HepG2 (cell line): ENCODE measurements around the gene JAG1. TPM values are rescaled to one million over a fixed set of nuclear protein-coding genes. Genes with fewer than 3 reads are reported as not detected.

ENCODE experiments used
- BCL6 ChIP-seq: IDR thresholded peaks from 2 replicates; pipeline ENCODE4 v1.6.1; 2016; ENCODE audit warnings: missing genetic modification reagents, missing compliant biosample characterization
- CCDC6 ChIP-seq: sonication (generic); formaldehyde crosslinking; IDR thresholded peaks from 2 replicates; pipeline ENCODE4 v1.8.1; 2022; ENCODE audit warnings: mild to moderate bottlenecking, missing genetic modification reagents, moderate library complexity
- EEA1 ChIP-seq: sonication (generic); formaldehyde crosslinking; IDR thresholded peaks from 2 replicates; pipeline ENCODE4 v1.5.1; 2020; ENCODE audit warnings: mild to moderate bottlenecking, missing genetic modification reagents, borderline replicate concordance
- ONECUT2 ChIP-seq: sonication (generic); formaldehyde crosslinking; IDR thresholded peaks from 2 replicates; pipeline ENCODE4 v1.4.0; 2020; ENCODE audit warnings: missing genetic modification reagents
- RCOR2 ChIP-seq: IDR thresholded peaks from 2 replicates; pipeline ENCODE4 v1.6.1; 2016; ENCODE audit warnings: missing biosample characterization, missing genetic modification reagents
- RFX3 ChIP-seq: IDR thresholded peaks from 2 replicates; pipeline ENCODE4 v1.6.1; 2016; ENCODE audit warnings: missing biosample characterization, missing genetic modification reagents
- ZNF879 ChIP-seq: sonication (generic); formaldehyde crosslinking; IDR thresholded peaks from 2 replicates; pipeline ENCODE4 v1.8.1; 2023; ENCODE audit warnings: missing genetic modification reagents
- ZSCAN29 ChIP-seq: sonication (generic); formaldehyde crosslinking; conservative IDR thresholded peaks from 2 replicates; pipeline ENCODE4 v1.4.0; 2020; ENCODE audit warnings: mild to moderate bottlenecking, missing genetic modification reagents
- polyA plus RNA-seq, 8 experiments: library from polyadenylated mRNA; depleted of rRNA in 3 of 8; stranded (reverse) in 7 of 8; unstranded in 1 of 8; fragments of >200 nt; fragmentation: Illumina TruSeq in 4 of 8; extraction: Trizol in 4 of 8; gene quantifications; 2 replicates each; pipeline versions ENCODE4 v1.2.1 to v1.2.3, GENCODE V29; 2011 to 2016; ENCODE audit warnings: low read depth in 4 of 8, missing spikeins in 1 of 8, mixed read lengths in 1 of 8; ENCODE audit not compliant: insufficient read depth in 1 of 8
- total RNA-seq, 5 experiments: library from RNA; depleted of rRNA; stranded (reverse); fragments of >200 nt; fragmentation: Illumina TruSeq; extraction: Trizol; gene quantifications; 2 replicates each; pipeline ENCODE4 v1.2.3, GENCODE V29; 2016; ENCODE audit warnings: low read depth in 1 of 5
- TF ChIP-seq, protein P1 (sequence below): sonication (generic); formaldehyde crosslinking; IDR thresholded peaks from 2 replicates; pipeline ENCODE4 v1.4.0; 2020; ENCODE audit warnings: missing genetic modification reagents, borderline replicate concordance
- TF ChIP-seq, protein P2 (sequence below): sonication (generic); formaldehyde crosslinking; IDR thresholded peaks from 2 replicates; pipeline ENCODE4 v1.8.1; 2023; ENCODE audit warnings: mild to moderate bottlenecking, moderate library complexity, missing genetic modification reagents
- TF ChIP-seq, protein P3 (sequence below): sonication (generic); formaldehyde crosslinking; IDR thresholded peaks from 2 replicates; pipeline ENCODE4 v1.8.1; 2023; ENCODE audit warnings: mild to moderate bottlenecking, missing genetic modification reagents

The JAG1 gene
- total and polyA plus RNA-seq, 2 of the 13 experiments (the other 11 are each of a cell fraction or from before 2014, with no cell fraction given), result 47.1 to 56.3 TPM

DNA sequence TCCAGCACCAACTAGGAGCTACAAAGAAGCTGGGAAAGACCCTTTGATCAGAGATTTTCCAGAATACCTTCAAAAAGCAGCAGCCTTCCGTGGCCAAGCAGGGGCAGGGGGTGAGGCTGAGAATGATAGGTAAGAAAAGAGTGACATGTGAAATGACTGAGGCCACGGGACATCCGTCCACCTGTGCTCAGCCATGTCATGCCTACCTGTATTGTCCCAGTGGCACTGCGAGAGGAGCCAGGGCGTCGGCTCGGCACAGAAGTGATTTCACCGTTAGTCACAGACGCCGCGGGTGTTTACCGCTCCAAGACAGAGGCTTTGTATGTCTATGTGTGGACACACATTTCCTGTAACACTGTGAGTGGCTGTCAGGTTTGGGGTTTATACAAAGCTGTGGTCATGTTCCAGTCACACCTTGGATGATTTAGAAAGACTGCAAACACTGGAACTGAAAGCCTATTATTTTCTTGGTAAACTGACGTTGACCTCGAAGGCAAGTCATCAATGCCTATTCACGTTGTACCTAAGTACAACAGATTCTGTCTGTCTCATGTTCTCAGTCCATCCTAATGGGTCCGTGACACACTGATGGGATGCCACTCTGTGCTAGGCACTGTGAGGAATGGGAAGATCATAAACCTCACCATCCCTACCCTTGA is 32.1 kb upstream of the JAG1 start (continued):
- TF ChIP-seq, protein P1, sequence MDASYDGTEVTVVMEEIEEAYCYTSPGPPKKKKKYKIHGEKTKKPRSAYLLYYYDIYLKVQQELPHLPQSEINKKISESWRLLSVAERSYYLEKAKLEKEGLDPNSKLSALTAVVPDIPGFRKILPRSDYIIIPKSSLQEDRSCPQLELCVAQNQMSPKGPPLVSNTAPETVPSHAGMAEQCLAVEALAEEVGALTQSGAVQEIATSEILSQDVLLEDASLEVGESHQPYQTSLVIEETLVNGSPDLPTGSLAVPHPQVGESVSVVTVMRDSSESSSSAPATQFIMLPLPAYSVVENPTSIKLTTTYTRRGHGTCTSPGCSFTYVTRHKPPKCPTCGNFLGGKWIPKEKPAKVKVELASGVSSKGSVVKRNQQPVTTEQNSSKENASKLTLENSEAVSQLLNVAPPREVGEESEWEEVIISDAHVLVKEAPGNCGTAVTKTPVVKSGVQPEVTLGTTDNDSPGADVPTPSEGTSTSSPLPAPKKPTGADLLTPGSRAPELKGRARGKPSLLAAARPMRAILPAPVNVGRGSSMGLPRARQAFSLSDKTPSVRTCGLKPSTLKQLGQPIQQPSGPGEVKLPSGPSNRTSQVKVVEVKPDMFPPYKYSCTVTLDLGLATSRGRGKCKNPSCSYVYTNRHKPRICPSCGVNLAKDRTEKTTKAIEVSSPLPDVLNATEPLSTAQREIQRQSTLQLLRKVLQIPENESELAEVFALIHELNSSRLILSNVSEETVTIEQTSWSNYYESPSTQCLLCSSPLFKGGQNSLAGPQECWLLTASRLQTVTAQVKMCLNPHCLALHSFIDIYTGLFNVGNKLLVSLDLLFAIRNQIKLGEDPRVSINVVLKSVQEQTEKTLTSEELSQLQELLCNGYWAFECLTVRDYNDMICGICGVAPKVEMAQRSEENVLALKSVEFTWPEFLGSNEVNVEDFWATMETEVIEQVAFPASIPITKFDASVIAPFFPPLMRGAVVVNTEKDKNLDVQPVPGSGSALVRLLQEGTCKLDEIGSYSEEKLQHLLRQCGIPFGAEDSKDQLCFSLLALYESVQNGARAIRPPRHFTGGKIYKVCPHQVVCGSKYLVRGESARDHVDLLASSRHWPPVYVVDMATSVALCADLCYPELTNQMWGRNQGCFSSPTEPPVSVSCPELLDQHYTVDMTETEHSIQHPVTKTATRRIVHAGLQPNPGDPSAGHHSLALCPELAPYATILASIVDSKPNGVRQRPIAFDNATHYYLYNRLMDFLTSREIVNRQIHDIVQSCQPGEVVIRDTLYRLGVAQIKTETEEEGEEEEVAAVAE, result peak; percentile 62; the same call in 1 of the 2 replicates
- TF ChIP-seq RFX3 (0 out of 2 replicates have a peak, but pooled peaks have one; percentile 13), ONECUT2 (no peak), ZNF879 (CRISPR knock-in tag) (no peak), ZSCAN29 (CRISPR knock-in tag) (no peak; the same call in 1 of the 2 replicates), BCL6 (CRISPR knock-in tag) (peak; percentile 89), EEA1 (CRISPR knock-in tag) (no peak; the same call in 1 of the 2 replicates), RCOR2 (CRISPR knock-in tag) (peak; percentile 75), CCDC6 (CRISPR knock-in tag) (no peak)
- TF ChIP-seq, protein P2, sequence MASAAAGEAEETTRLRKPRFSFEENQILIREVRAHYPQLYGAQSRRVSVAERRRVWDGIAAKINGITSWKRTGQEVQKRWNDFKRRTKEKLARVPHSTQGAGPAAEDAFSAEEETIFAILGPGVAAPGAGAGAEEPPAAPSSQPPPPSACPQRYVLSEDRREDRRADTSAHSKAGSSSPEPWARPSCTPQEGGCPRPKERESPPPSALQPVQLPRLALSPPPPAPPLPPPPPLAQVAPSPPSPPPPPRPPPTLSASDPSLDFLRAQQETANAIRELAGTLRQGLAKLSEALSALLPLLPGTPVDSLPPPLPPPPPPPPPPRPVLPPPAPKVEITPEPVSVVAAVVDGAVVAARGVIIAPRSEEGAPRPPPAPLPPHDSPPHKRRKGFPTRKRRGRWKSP (CRISPR knock-in tag), result no peak
- TF ChIP-seq, protein P3, sequence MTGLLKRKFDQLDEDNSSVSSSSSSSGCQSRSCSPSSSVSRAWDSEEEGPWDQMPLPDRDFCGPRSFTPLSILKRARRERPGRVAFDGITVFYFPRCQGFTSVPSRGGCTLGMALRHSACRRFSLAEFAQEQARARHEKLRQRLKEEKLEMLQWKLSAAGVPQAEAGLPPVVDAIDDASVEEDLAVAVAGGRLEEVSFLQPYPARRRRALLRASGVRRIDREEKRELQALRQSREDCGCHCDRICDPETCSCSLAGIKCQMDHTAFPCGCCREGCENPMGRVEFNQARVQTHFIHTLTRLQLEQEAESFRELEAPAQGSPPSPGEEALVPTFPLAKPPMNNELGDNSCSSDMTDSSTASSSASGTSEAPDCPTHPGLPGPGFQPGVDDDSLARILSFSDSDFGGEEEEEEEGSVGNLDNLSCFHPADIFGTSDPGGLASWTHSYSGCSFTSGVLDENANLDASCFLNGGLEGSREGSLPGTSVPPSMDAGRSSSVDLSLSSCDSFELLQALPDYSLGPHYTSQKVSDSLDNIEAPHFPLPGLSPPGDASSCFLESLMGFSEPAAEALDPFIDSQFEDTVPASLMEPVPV (CRISPR knock-in tag), result 0 out of 2 replicates have a peak, but pooled peaks have one; percentile 62
